Mesenchymal stem cell (in vitro differentiated cells and primary cell): Measurements from ENCODE around the gene ST6GALNAC4.

Experiments
- DNase-seq: peaks from one replicate; pipeline ENCODE4 v3.0.0-alpha.2; 2013
- H2AFZ ChIP-seq: one replicate; pipeline ENCODE4 v1.6.1; 2013; ENCODE audit warnings: low read depth, mild to moderate bottlenecking, control low read depth, inconsistent platforms, low read length, moderate library complexity
- H2AK5ac ChIP-seq: 2 replicates; pipeline ENCODE4 v1.6.1; 2013; ENCODE audit warnings: low read length, moderate library complexity, mild to moderate bottlenecking, inconsistent platforms; ENCODE audit not compliant: severe bottlenecking
- H2BK120ac ChIP-seq: one replicate; pipeline ENCODE4 v1.6.1; 2013; ENCODE audit warnings: low read depth, mild to moderate bottlenecking, inconsistent platforms, low read length, moderate library complexity
- H2BK12ac ChIP-seq, 2 experiments: one replicate each; pipeline ENCODE4 v1.6.1; 2013; ENCODE audit warnings: inconsistent platforms in 2 of 2, low read length in 2 of 2, mild to moderate bottlenecking in 2 of 2, moderate library complexity in 2 of 2, control low read depth in 1 of 2
- H2BK15ac ChIP-seq: one replicate; pipeline ENCODE4 v1.6.1; 2013; ENCODE audit warnings: mild to moderate bottlenecking, low read depth, inconsistent platforms; ENCODE audit not compliant: poor library complexity, severe bottlenecking
- H2BK5ac ChIP-seq: 2 replicates; pipeline ENCODE4 v1.6.1; 2013; ENCODE audit warnings: low read depth, mild to moderate bottlenecking, low read length, control low read depth, inconsistent platforms; ENCODE audit not compliant: poor library complexity, severe bottlenecking
- H3K14ac ChIP-seq, 2 experiments: one replicate each; pipeline ENCODE4 v1.6.1; 2013; ENCODE audit warnings: inconsistent platforms in 2 of 2, low read length in 2 of 2, control low read depth in 1 of 2, mild to moderate bottlenecking in 1 of 2, moderate library complexity in 1 of 2
- H3K18ac ChIP-seq, 2 experiments: one replicate each; pipeline ENCODE4 v1.6.1; 2013; ENCODE audit warnings: inconsistent platforms in 2 of 2, low read length in 2 of 2, control low read depth in 1 of 2, low read depth in 1 of 2, mild to moderate bottlenecking in 1 of 2
- H3K23ac ChIP-seq, 2 experiments: one replicate each; pipeline ENCODE4 v1.6.1; 2013; ENCODE audit warnings: inconsistent platforms in 2 of 2, low read length in 2 of 2, mild to moderate bottlenecking in 2 of 2, moderate library complexity in 2 of 2, control low read depth in 1 of 2
- H3K27ac ChIP-seq: 2 replicates; pipeline ENCODE4 v1.5.1; 2013; ENCODE audit warnings: mild to moderate bottlenecking, moderate library complexity, low read length, control low read depth, inconsistent platforms; ENCODE audit not compliant: poor library complexity, severe bottlenecking
- H3K27me3 ChIP-seq, 2 experiments: 2 replicates each; pipeline versions ENCODE4 v1.6.1 to v1.7.0; 2013; ENCODE audit warnings: low read length in 2 of 2, mild to moderate bottlenecking in 2 of 2, moderate library complexity in 2 of 2, control low read depth in 1 of 2, inconsistent platforms in 1 of 2; ENCODE audit not compliant: control insufficient read depth in 1 of 2, insufficient read depth in 1 of 2
- H3K36me3 ChIP-seq, 2 experiments: 2 replicates each; pipeline versions ENCODE4 v1.6.1 to v1.7.0; 2013; ENCODE audit warnings: low read length in 2 of 2, control low read depth in 1 of 2, inconsistent platforms in 1 of 2, low read depth in 1 of 2, mild to moderate bottlenecking in 1 of 2; ENCODE audit not compliant: insufficient read depth in 2 of 2, control insufficient read depth in 1 of 2
- H3K4ac ChIP-seq, 2 experiments: one replicate each; pipeline ENCODE4 v1.6.1; 2013; ENCODE audit warnings: inconsistent platforms in 2 of 2, low read length in 2 of 2, mild to moderate bottlenecking in 2 of 2, moderate library complexity in 2 of 2, control low read depth in 1 of 2, low read depth in 1 of 2
- H3K4me1 ChIP-seq: 2 replicates; pipeline ENCODE4 v1.6.1; 2013; ENCODE audit warnings: low read depth, low read length, control low read depth; ENCODE audit not compliant: control insufficient read depth, insufficient read depth
- H3K4me2 ChIP-seq: 2 replicates; pipeline ENCODE4 v1.6.1; 2013; ENCODE audit warnings: low read length, mild to moderate bottlenecking, inconsistent platforms; ENCODE audit not compliant: poor library complexity, severe bottlenecking
- H3K4me3 ChIP-seq, 2 experiments: 2 replicates each; pipeline versions ENCODE4 v1.5.1 to v1.7.0; 2013; ENCODE audit warnings: low read length in 2 of 2, mild to moderate bottlenecking in 2 of 2, control low read depth in 1 of 2, low read depth in 1 of 2; ENCODE audit not compliant: insufficient read depth in 1 of 2
- H3K79me1 ChIP-seq: replicated peaks from 2 replicates; pipeline ENCODE4 v1.6.1; 2013; ENCODE audit warnings: mild to moderate bottlenecking, control low read depth, low read length, inconsistent platforms; ENCODE audit not compliant: poor library complexity, severe bottlenecking
- H3K9ac ChIP-seq: 2 replicates; pipeline ENCODE4 v1.7.0; 2013; ENCODE audit warnings: mild to moderate bottlenecking, low read length, moderate library complexity
- H3K9me3 ChIP-seq: 2 replicates; pipeline ENCODE4 v1.7.0; 2013; ENCODE audit warnings: mild to moderate bottlenecking, low read length; ENCODE audit not compliant: control insufficient read depth
- H4K8ac ChIP-seq: one replicate; pipeline ENCODE4 v1.6.1; 2013; ENCODE audit warnings: inconsistent platforms, mild to moderate bottlenecking, low read length, moderate library complexity
- H4K91ac ChIP-seq: one replicate; pipeline ENCODE4 v1.6.1; 2013; ENCODE audit warnings: mild to moderate bottlenecking, low read length, inconsistent platforms
- WGBS: methylation state at CpG from one replicate; pipeline ENCODE4 v1.1.7; 2013; ENCODE audit warnings: mixed read lengths; 5-methylcytosine and 5-hydroxymethylcytosine counted together

ST6GALNAC4 gene

GRCh38 chr9:127910613-127911205 is 6.1 kb downstream of the ST6GALNAC4 start:
- Histone ChIP-seq H3K18ac (no peak overlapping the region), H3K4me3 (no peak overlapping the region), H3K4me1 (peaks cover 17% of the 10 kb centered on the region), H2BK5ac (no peak overlapping the region), H3K79me1 (peaks cover 20% of the 10 kb centered on the region), H3K23ac (no peak overlapping the region), H4K91ac (no peak overlapping the region), H3K9me3 (no peaks in the 10 kb centered on the region), H3K14ac (no peak overlapping the region), H3K4ac (peak overlapping the region in 1 of 2 experiments; percentile 7), H3K27me3 (no peaks in the 10 kb centered on the region), H2AFZ (no peak overlapping the region), H4K8ac (no peak overlapping the region), H2BK15ac (no peak overlapping the region), H3K9ac (peak overlapping the region; percentile 14), H3K36me3 (peaks cover 61 to 67% of the 10 kb centered on the region in 2 experiments), H3K27ac (no peak overlapping the region), H2AK5ac (no peak overlapping the region), H2BK12ac (no peak overlapping the region), H3K4me2 (no peak overlapping the region), H2BK120ac (no peak overlapping the region)
- WGBS: 86% methylated on average over 6 of the region's 6 CpGs
- no peak for DNase-seq

- H4K91ac ChIP-seq: no peak overlapping the region
- H2AK5ac ChIP-seq: no peak overlapping the region
- peak overlapping the region in 1 of 2 experiments; percentile 19 for H3K4ac ChIP-seq
- H2BK5ac ChIP-seq: no peak overlapping the region
- no peaks in the 10 kb centered on the region for H3K27me3 ChIP-seq
- H2BK120ac ChIP-seq: no peak overlapping the region
- peaks cover 56 to 64% of the 10 kb centered on the region in 2 experiments for H3K36me3 ChIP-seq
- peaks cover 13% of the 10 kb centered on the region for H3K79me1 ChIP-seq
- no peak for DNase-seq
- no peak overlapping the region for H3K14ac ChIP-seq
- H2AFZ ChIP-seq: no peak overlapping the region
- peaks cover 10% of the 10 kb centered on the region for H3K4me1 ChIP-seq
- 91% methylated on average over 17 of the region's 17 CpGs for WGBS
- no peaks in the 10 kb centered on the region for H3K9me3 ChIP-seq
- H2BK15ac ChIP-seq: no peak overlapping the region
- no peak overlapping the region for H3K18ac ChIP-seq
- H3K23ac ChIP-seq: no peak overlapping the region
- no peak overlapping the region for H4K8ac ChIP-seq
- H3K27ac ChIP-seq: no peak overlapping the region
- peak overlapping the region in 1 of 2 experiments; percentile 61 for H2BK12ac ChIP-seq
- H3K4me3 ChIP-seq: no peak overlapping the region
- no peak overlapping the region for H3K4me2 ChIP-seq
- H3K9ac ChIP-seq: no peak overlapping the region
Observed at GRCh38 chr9:127909839-127910273, 7.0 kb downstream of the ST6GALNAC4 start.

- Histone ChIP-seq H3K14ac (no peak overlapping the region), H3K27ac (no peak overlapping the region), H3K4me2 (no peak overlapping the region), H3K36me3 (peaks cover 47 to 54% of the 10 kb centered on the region in 2 experiments), H2AK5ac (no peak overlapping the region), H2BK15ac (no peak overlapping the region), H3K18ac (no peak overlapping the region), H2BK5ac (no peak overlapping the region), H2BK12ac (no peak overlapping the region), H3K4me1 (peaks cover 17% of the 10 kb centered on the region), H3K9ac (no peak overlapping the region), H3K27me3 (no peaks in the 10 kb centered on the region), H3K9me3 (no peaks in the 10 kb centered on the region), H4K91ac (no peak overlapping the region), H3K4me3 (no peak overlapping the region), H3K23ac (no peak overlapping the region), H4K8ac (no peak overlapping the region), H2BK120ac (no peak overlapping the region), H3K4ac (no peak overlapping the region), H3K79me1 (peaks cover 8% of the 10 kb centered on the region), H2AFZ (no peak overlapping the region)
- WGBS: 98% methylated on average over 10 of the region's 10 CpGs
- no peak for DNase-seq
Observed at GRCh38 chr9:127908660-127908926, 8.2 kb downstream of the ST6GALNAC4 start.

GRCh38 chr9:127907867-127908659 is 8.8 kb downstream of the ST6GALNAC4 start:
- Histone ChIP-seq H2AK5ac (no peak overlapping the region), H2BK15ac (no peak overlapping the region), H2BK5ac (no peak overlapping the region), H3K36me3 (peaks cover 45 to 52% of the 10 kb centered on the region in 2 experiments), H3K4me1 (peaks cover 22% of the 10 kb centered on the region), H3K14ac (no peak overlapping the region), H3K23ac (no peak overlapping the region), H3K18ac (no peak overlapping the region), H3K27ac (no peak overlapping the region), H2BK12ac (no peak overlapping the region), H3K9ac (no peak overlapping the region), H3K27me3 (no peaks in the 10 kb centered on the region), H3K4ac (no peak overlapping the region), H3K4me3 (no peak overlapping the region), H3K79me1 (peaks cover 7% of the 10 kb centered on the region), H4K8ac (no peak overlapping the region), H4K91ac (no peak overlapping the region), H3K9me3 (no peaks in the 10 kb centered on the region), H2BK120ac (no peak overlapping the region), H2AFZ (no peak overlapping the region), H3K4me2 (no peak overlapping the region)
- WGBS: 89% methylated on average over 34 of the region's 35 CpGs
- DNase-seq: no peak
